NCI-H2029 treated with DMSO at 0.1 percent for 48 hours (cell line): ENCODE results near the gene RPH3AL.
"Not testable (repeated sequence)": the region's sequence is repeated elsewhere in the genome, so short reads cannot be mapped to it uniquely, and the experiment has no call there.

Experiments used
- DNase-seq: peaks from one replicate; lab custom pipeline; 2025; lab: John Stamatoyannopoulos, UW

Gene RPH3AL

DNA sequence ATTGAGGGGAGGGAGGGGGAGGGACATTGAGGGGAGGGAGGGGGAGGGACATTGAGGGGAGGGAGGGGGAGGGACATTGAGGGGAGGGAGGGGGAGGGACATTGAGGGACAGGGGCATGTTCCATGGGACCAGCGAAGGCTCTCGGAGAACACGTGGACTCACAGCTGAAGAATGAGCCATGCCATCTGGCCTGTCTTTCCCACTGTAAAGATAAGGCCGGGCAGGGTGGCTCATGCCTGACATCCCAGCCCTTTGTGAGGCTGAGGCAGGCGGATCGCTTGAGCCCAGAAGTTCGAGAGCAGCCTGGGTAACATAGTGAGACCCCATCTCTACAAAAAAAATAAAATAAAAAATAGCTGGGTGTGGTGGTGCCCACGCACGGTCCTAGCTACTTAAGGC is 32.5 kb downstream of the RPH3AL start:
- no peak for DNase-seq

- DNase-seq: no peak
Observed at GRCh38 chr17:319266-319665, 33.3 kb downstream of the RPH3AL start.

DNA sequence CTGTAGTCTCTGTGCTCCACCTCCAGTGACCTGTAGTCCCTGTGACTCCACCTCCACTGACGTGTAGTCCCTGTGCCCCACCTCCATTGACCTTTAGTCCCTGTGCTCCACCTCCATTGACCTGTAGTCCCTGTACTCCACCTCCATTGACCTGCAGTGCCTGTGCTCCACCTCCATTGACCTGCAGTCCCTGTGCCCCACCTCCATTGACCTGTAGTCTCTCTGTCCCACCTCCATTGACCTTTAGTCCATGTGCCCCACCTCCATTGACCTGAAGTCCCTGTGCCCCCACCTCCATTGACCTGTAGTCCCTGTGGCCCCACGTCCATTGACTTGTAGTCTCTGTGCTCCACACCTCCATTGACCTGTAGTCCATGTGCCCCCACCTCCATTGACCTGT is 35.5 kb downstream of the RPH3AL start:
- not testable (repeated sequence) for DNase-seq

- DNase-seq: not testable (repeated sequence)
Observed at GRCh38 chr17:315399-315798, 37.2 kb downstream of the RPH3AL start.

GRCh38 chr17:314614-314944 is 38.0 kb downstream of the RPH3AL start:
- not testable (repeated sequence) for DNase-seq

DNA sequence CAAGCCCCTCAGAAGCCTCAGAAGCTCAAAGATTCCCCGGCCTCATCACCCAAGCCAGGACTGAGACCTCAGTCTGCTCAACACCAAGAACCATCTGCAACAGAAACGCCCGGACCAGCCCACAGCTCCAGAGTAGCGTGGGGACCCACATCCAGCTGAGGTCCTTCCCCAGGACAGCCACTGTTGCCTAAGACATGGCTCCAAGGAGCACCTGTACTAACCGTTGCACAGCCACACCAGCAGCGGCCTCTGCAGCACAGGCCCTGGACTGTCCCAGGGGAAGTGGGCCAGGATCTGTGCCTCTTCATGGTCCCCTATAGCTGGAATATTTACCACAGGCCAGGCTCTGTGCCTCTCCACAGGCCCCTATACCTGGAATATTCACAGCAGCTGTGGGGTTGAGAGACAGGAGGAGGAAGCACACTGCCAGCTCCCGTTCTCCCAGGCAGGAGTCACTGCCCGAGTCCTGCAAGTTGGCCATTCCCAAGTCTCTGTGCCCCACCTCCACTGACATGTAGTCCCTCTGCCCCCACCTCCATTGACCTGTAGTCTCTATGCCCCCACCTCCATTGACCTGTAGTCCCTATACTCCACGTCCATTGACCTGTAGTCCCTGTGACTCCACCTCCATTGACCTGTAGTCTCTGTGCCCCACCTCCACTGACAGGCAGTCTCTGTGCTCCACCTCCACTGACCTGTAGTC is 38.5 kb downstream of the RPH3AL start:
- no peak for DNase-seq

GRCh38 chr17:313231-313630 is 39.4 kb downstream of the RPH3AL start:
- DNase-seq: no peak

DNA sequence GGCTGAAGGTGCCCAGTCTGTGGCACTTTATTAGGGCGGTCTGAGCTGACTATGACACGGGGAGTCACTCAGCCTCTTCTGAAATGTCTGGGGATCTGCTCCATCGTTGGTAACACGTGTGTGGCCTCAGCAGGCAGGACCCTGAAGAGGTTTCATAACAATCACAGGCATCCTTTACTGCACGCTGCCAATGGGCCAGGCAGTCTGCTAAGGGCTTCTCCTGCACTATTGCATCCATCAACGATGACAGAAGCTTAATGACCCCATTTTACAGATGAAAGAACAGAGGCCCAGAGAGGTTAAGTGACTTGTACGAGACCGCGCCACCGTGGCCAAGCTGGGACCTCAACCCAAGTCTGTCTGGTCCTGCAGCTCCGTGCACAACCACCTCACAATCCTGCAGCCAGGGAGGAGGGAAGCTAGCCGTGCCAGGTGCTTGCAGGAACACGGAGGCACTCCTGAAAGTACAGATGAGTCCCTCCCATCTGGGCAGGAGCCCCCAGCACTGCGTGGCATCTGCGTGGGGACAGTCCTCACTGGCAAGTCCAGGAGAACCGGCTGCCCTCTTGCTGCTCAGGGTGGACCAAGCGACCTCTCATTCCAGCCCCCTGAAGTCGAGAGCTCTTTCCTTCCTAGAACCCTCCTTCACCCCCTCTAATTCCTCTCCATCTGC is 40.0 kb downstream of the RPH3AL start:
- no peak for DNase-seq

- no peak for DNase-seq
Observed at GRCh38 chr17:311119-311782, 41.4 kb downstream of the RPH3AL start.

GRCh38 chr17:310111-311010 is 42.2 kb downstream of the RPH3AL start:
- no peak for DNase-seq

DNA sequence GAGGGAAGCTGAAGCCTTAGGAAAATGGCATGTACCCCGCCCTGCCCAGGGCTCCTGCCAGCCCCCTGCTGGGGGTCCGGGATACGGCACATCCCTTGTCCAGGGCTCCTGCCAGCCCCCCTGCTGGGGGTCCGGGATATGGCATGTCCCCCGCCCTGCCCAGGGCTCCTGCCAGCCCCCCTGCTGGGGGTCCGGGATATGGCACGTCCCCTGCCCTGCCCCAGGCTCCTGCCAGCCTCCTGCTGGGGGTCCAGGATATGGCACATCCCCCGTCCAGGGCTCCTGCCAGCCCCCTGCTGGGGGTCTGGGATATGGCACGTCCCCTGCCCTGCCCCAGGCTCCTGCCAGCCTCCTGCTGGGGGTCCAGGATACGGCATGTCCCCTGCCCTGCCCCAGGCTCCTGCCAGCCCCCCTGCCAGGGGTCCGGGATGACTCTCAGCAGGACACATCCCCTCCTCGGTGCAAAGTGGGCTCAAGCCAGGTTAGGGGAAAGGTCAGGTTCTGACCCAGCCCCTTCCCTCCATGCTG is 43.2 kb downstream of the RPH3AL start:
- DNase-seq: no peak

DNA sequence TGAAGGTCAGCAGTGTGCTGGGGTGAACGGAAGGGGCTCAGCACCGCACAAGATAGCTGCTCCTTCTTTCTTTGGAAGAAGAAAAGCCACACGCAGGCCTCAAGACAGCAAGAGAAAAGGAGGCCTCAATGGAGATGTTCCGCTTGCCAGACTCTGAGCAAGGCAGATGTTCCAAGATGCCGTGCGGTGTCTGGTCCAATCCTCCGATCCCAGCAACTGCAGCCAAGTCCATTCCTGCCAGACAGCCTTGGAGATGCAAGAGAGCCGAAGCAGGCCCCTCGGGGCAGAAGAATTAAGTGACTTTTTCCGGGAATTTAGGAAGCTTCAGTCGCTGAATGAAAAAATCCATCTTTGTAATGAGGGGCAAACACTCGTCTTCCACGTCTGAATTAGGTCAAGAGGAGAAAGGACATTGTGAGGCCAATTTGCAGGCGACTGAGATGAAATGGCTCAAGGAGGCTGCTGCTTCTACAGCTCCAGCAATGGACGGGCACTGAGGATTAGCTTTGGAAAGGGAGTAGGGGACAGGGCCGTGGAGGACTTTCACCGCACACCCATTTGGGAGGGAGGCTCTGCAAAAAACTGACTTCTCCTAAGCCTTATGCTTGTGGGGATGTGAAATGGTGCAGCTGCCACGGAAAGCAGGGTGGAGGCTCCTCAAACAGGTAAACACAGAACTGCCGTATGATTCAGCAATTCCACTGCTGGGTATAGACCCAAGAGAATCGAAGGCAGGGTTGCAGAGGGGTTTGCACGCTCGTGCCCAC is 44.7 kb downstream of the RPH3AL start:
- no peak for DNase-seq

GRCh38 chr17:307295-307691 is 45.3 kb downstream of the RPH3AL start:
- no peak for DNase-seq

DNA sequence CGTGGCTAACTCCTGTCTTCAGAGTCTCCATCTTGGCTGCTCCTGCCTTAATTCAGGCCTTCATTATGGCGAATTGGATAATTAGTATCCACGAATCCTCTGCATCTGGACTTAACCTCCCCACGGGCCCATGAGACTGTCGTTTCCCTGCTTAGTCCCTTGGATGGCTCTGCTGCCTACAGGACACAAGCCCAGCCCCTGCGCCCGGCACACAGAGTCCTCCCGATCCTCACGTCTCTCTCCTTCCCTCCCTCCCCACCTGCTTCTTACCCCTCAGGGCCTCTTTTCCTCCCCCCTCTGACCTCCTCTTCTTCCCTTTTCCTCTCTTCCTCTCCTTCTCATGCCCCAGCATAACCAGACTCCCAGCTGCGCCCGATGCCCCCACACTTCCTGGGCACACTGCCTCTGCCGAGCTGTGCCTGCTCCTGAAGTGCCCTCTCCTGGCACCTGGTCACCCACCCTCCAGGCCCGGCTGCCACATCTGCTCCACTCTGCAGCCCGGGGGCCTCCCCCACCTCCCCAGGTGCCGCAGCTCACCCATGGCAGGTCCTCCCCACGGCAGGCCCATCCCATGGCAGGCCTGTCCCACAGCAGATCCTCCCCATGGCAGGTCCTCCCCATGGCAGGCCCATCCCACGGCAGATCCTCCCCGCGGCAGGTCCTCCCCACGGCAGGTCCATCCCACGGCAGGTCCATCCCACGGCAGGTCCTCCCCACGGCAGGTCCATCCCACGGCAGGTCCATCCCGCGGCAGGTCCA is 45.9 kb downstream of the RPH3AL start:
- DNase-seq: no peak

GRCh38 chr17:306116-306515 is 46.5 kb downstream of the RPH3AL start:
- DNase-seq: no peak

GRCh38 chr17:305090-305976 is 47.3 kb downstream of the RPH3AL start:
- no peak for DNase-seq

DNA sequence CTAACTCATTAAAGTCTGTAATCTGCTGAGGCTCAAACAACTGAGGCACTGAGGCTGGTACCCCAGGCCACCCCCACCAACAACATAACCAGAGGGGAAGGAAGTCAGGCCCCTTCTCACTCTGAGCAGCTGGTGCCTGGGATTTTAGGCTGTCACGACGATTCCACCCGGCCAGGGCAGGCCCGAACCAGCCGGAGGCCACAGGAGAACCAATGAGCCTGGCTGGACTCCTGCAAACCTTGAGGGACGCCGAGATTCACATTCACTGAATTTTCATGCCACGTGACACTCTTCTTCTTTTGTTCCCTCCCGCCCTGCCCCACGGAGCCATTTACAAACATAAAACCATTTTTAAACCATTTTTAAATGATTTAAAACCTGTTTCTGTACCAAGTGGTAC is 48.1 kb downstream of the RPH3AL start:
- no peak for DNase-seq

- DNase-seq: no peak
Observed at GRCh38 chr17:303168-303567, 49.4 kb downstream of the RPH3AL start.

GRCh38 chr17:302300-302698 is 50.3 kb downstream of the RPH3AL start:
- no peak for DNase-seq
